Fibroblast of lung (primary cell): ENCODE measurements around the gene RNF32.

Source experiments
- EZH2 ChIP-seq: IDR thresholded peaks from 2 replicates; pipeline ENCODE4 v1.5.1; 2012; ENCODE audit warnings: low read length, control low read depth, mild to moderate bottlenecking; ENCODE audit errors: missing control alignments
- TF ChIP-seq, protein P1 (sequence below), 2 donors: IDR thresholded peaks in 1 of 2; conservative IDR thresholded peaks in 1 of 2; 1 replicate in 1 of 2; 2 replicates in 1 of 2; pipeline ENCODE4 v1.5.1; 2011 to 2012; ENCODE audit warnings: low read length in 2 of 2, control low read depth in 1 of 2, inconsistent platforms in 1 of 2, low read depth in 1 of 2, mild to moderate bottlenecking in 1 of 2

DNA sequence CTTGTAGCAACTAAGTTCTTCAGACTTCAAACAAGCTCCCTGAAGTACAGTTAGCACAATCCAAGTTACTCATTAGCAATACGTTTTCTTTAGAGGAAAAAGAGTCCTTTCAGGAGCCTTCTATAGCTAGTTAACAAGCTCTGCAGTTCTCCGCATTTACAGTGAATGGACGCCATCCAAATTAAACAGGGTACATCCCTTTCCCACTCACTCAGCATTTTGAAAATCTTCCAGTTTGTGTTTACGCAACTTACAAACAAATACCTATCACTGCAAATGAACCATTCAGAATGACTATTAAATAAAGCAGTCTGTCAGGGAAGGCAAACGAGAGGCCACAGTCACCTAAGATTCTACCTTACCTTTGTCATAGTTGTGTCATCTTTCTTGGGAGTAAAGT, 84.5 kb downstream of the RNF32 start:
- TF ChIP-seq, protein P1, sequence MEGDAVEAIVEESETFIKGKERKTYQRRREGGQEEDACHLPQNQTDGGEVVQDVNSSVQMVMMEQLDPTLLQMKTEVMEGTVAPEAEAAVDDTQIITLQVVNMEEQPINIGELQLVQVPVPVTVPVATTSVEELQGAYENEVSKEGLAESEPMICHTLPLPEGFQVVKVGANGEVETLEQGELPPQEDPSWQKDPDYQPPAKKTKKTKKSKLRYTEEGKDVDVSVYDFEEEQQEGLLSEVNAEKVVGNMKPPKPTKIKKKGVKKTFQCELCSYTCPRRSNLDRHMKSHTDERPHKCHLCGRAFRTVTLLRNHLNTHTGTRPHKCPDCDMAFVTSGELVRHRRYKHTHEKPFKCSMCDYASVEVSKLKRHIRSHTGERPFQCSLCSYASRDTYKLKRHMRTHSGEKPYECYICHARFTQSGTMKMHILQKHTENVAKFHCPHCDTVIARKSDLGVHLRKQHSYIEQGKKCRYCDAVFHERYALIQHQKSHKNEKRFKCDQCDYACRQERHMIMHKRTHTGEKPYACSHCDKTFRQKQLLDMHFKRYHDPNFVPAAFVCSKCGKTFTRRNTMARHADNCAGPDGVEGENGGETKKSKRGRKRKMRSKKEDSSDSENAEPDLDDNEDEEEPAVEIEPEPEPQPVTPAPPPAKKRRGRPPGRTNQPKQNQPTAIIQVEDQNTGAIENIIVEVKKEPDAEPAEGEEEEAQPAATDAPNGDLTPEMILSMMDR (conservative IDR thresholded peaks at IDR 0.05 in 1 of 2, IDR thresholded peaks at IDR 0.05 in 1 of 2; ENCODE audit: low read depth in 1 of 2, low read length in 2 of 2) = no peak
- no peak for TF ChIP-seq EZH2
